ENCODE results near the gene AIF1L.

AIF1L gene

GRCh38 chr9:131116281-131117120, 20.2 kb downstream of the AIF1L start:
- DNase-seq (ENCODE audit: extremely low spot score, insufficient read length, low read depth) (no peak), FAIRE-seq (no peak)

GRCh38 chr9:131117121-131117761, 20.9 kb downstream of the AIF1L start:
- no peak for DNase-seq (ENCODE audit: extremely low spot score, insufficient read length, low read depth)
- no peak for FAIRE-seq

GRCh38 chr9:131117762-131118145, 21.4 kb downstream of the AIF1L start:
- no peak for DNase-seq (ENCODE audit: extremely low spot score, insufficient read length, low read depth)
- FAIRE-seq: no peak

GRCh38 chr9:131119600-131119999, 23.3 kb downstream of the AIF1L start:
- DNase-seq (ENCODE audit: extremely low spot score, insufficient read length, low read depth): no peak
- no peak for FAIRE-seq

GRCh38 chr9:131120620-131121228, 24.4 kb downstream of the AIF1L start:
- FAIRE-seq (no peak), DNase-seq (ENCODE audit: extremely low spot score, insufficient read length, low read depth) (no peak)

- DNase-seq (ENCODE audit: extremely low spot score, insufficient read length, low read depth) (no peak), FAIRE-seq (no peak)
Observed at GRCh38 chr9:131121346-131121745, 25.0 kb downstream of the AIF1L start.

GRCh38 chr9:131122158-131122557, 25.8 kb downstream of the AIF1L start:
- FAIRE-seq (no peak), DNase-seq (ENCODE audit: extremely low spot score, insufficient read length, low read depth) (no peak)

- DNase-seq (ENCODE audit: extremely low spot score, insufficient read length, low read depth) (no peak), FAIRE-seq (no peak)
Observed at GRCh38 chr9:131125038-131125287, 28.6 kb downstream of the AIF1L start.

GRCh38 chr9:131125288-131126058, 29.1 kb downstream of the AIF1L start, which contains the start of gene NUP214:
Gene NUP214, plus strand, starts transcription at chr9:131125586. Its CDS starts 119 bp downstream, at chr9:131125705.
- peak; percentile 97 for FAIRE-seq
- DNase-seq (ENCODE audit: extremely low spot score, insufficient read length, low read depth): peak; percentile 100

GRCh38 chr9:131126059-131126426, 29.7 kb downstream of the AIF1L start:
- no peak for FAIRE-seq

GRCh38 chr9:131129183-131129582, 32.9 kb downstream of the AIF1L start:
- DNase-seq (ENCODE audit: extremely low spot score, insufficient read length, low read depth): no peak
- no peak for FAIRE-seq

More at GRCh38 chr9:131126059-131126426, 29.7 kb downstream of the AIF1L start:
- DNase-seq (ENCODE audit: extremely low spot score, insufficient read length, low read depth): no peak

GRCh38 chr9:131138676-131139075, 42.3 kb downstream of the AIF1L start:
- FAIRE-seq (no peak), DNase-seq (ENCODE audit: extremely low spot score, insufficient read length, low read depth) (no peak)

GRCh38 chr9:131140112-131140511, 43.8 kb downstream of the AIF1L start:
- FAIRE-seq (no peak), DNase-seq (ENCODE audit: extremely low spot score, insufficient read length, low read depth) (no peak)

- FAIRE-seq: no peak
- DNase-seq (ENCODE audit: extremely low spot score, insufficient read length, low read depth): no peak
Observed at GRCh38 chr9:131140550-131140949, 44.2 kb downstream of the AIF1L start.

GRCh38 chr9:131142160-131142559, 45.8 kb downstream of the AIF1L start:
- no peak for DNase-seq (ENCODE audit: extremely low spot score, insufficient read length, low read depth)
- FAIRE-seq: no peak

GRCh38 chr9:131144201-131144600, 47.9 kb downstream of the AIF1L start:
- no peak for DNase-seq (ENCODE audit: extremely low spot score, insufficient read length, low read depth)
- no peak for FAIRE-seq

- no peak for FAIRE-seq
- no peak for DNase-seq (ENCODE audit: extremely low spot score, insufficient read length, low read depth)
Observed at GRCh38 chr9:131145245-131145644, 48.9 kb downstream of the AIF1L start.

GRCh38 chr9:131146186-131146585, 49.9 kb downstream of the AIF1L start:
- DNase-seq (ENCODE audit: extremely low spot score, insufficient read length, low read depth): no peak

GRCh38 chr9:131148276-131148675, 51.9 kb downstream of the AIF1L start:
- FAIRE-seq: no peak
- DNase-seq (ENCODE audit: extremely low spot score, insufficient read length, low read depth): no peak

More at GRCh38 chr9:131146186-131146585, 49.9 kb downstream of the AIF1L start:
- no peak for FAIRE-seq

GRCh38 chr9:131148966-131149687, 52.8 kb downstream of the AIF1L start:
- no peak for FAIRE-seq
- no peak for DNase-seq (ENCODE audit: extremely low spot score, insufficient read length, low read depth)
